Epithelial cell of proximal tubule (primary cell): ENCODE results near the gene VPS8. TPM values are rescaled to one million over a fixed set of nuclear protein-coding genes. Genes with fewer than 3 reads are reported as not detected.

ENCODE experiments used
- DNase-seq: peaks from one replicate; pipeline ENCODE4 v3.0.0-alpha.2; 2011; ENCODE audit warnings: low read depth
- H3K4me3 ChIP-seq: 2 replicates; pipeline ENCODE4 v1.5.1; 2011; ENCODE audit warnings: low read depth, mild to moderate bottlenecking, low read length
- total RNA-seq: library from RNA; depleted of rRNA; stranded (reverse); fragments of >200 nt; gene quantifications from 2 replicates; pipeline ENCODE4 v1.2.3, GENCODE V29; 2015
- TF ChIP-seq, protein P1 (sequence below): conservative IDR thresholded peaks from 2 replicates; pipeline ENCODE4 v1.5.1; 2012; ENCODE audit warnings: low read depth, mild to moderate bottlenecking, low read length

Gene VPS8
- total RNA-seq, 1 donor from 2014 or later = 16.7 TPM

DNA sequence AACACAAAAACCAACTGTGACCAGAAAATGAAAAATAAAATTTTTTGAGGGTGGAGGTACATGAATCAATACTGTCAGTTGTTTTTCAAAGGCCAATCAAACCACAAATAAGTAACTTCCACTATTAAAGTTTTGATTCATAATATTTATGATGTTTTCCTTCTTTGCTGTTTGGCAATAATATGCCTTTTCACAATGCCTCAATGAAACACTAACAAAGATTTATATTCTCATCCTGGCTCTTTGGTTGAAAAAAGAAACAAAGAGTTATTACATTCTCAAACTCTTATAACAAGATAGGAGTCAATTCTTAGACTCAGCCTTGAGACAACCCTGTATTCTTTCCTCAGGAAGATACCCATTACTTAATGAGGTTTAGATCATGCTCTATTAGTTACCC, 277.8 kb downstream of the VPS8 start:
- DNase-seq = no peak
- H3K4me3 ChIP-seq = no peak overlapping the region
- TF ChIP-seq, protein P1, sequence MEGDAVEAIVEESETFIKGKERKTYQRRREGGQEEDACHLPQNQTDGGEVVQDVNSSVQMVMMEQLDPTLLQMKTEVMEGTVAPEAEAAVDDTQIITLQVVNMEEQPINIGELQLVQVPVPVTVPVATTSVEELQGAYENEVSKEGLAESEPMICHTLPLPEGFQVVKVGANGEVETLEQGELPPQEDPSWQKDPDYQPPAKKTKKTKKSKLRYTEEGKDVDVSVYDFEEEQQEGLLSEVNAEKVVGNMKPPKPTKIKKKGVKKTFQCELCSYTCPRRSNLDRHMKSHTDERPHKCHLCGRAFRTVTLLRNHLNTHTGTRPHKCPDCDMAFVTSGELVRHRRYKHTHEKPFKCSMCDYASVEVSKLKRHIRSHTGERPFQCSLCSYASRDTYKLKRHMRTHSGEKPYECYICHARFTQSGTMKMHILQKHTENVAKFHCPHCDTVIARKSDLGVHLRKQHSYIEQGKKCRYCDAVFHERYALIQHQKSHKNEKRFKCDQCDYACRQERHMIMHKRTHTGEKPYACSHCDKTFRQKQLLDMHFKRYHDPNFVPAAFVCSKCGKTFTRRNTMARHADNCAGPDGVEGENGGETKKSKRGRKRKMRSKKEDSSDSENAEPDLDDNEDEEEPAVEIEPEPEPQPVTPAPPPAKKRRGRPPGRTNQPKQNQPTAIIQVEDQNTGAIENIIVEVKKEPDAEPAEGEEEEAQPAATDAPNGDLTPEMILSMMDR = no peak

- no peak overlapping the region for H3K4me3 ChIP-seq
- TF ChIP-seq, protein P1 = no peak
- no peak for DNase-seq
Observed at GRCh38 chr3:185090811-185091210, 278.8 kb downstream of the VPS8 start.

DNA sequence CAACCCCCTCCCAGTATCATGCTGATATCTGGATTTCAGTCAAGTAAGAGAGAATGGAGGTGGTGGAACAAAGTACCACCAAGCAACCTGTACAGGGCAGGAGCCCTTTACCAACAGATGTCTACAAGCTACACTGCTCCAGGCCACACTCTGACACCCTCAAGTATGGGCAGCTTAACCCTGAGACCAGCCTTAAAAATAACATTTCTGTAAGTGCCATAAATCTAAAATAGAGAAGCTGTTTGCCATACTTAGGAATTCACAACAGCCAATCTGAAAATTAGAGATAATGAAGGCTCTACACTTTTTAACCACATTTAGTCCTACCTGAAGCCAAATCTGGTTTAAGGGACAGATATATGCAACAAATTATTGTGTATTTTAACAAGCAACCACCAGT, 281.1 kb downstream of the VPS8 start:
- TF ChIP-seq, protein P1 = no peak
- no peak for DNase-seq

DNA sequence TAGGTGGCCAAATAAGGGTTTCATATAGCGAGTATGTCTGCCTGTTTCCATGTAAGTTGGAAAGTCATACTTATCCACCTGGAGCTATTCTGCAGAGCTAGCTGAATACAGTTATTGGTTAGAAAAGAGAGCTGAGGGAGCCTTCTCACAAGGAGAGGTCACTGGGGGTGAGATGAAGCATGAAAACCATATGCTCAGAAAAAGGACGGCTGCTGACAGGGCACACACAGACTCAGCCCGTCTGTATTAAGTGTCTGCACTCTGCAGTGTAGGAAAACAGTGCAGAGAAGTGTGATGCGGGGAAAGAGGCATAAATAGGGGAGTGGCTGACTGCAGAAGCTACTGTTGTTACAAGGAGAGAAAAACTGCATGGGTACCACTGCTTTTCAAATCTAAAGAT, 282.7 kb downstream of the VPS8 start:
- no peak overlapping the region for H3K4me3 ChIP-seq
- no peak for DNase-seq
- TF ChIP-seq, protein P1 = no peak

More for the DNA sequence above, 281.1 kb downstream of the VPS8 start:
- no peak overlapping the region for H3K4me3 ChIP-seq

Other genes starting within 250 kb of the VPS8 start
- gene MAGEF1, start 100.1 kb upstream of the VPS8 start, total RNA-seq = 27.5 and 36.2 TPM in 2 replicates